Fibroblast of mammary gland (primary cell): ENCODE data around the gene PCP4.

ENCODE experiments used
- DNase-seq: peaks from one replicate; pipeline ENCODE4 v3.0.0-alpha.2; 2010; ENCODE audit warnings: low read depth
- H3K4me3 ChIP-seq: 2 replicates; pipeline ENCODE4 v1.5.1; 2011; ENCODE audit warnings: low read depth, mild to moderate bottlenecking, low read length, moderate library complexity; ENCODE audit not compliant: control insufficient read depth
- TF ChIP-seq, protein P1 (sequence below): conservative IDR thresholded peaks from 2 replicates; pipeline ENCODE4 v1.5.1; 2011; ENCODE audit warnings: low read depth, low read length, inconsistent platforms; ENCODE audit not compliant: control insufficient read depth, insufficient read depth

Gene PCP4

DNA sequence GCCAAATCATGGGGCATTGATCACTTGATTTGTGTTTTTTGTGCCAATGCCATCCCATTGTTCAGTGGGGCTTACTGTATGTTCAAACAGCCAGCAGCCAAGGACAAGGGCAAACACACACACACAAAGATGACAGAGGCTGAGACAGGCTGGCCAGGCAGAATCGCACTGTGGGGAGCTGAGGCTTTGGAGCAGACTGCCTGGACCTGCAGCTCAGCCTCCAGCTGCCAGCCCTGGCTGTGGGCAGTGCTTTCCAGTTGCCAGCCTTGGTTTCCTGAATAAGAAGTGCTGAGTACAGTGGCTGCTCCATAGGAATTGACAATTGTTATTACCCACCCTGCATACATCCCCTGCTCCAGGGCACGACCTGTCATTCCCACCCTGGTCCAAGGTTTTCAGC is 16.9 kb upstream of the PCP4 start:
- DNase-seq: no peak
- no peak overlapping the region for H3K4me3 ChIP-seq
- TF ChIP-seq, protein P1, sequence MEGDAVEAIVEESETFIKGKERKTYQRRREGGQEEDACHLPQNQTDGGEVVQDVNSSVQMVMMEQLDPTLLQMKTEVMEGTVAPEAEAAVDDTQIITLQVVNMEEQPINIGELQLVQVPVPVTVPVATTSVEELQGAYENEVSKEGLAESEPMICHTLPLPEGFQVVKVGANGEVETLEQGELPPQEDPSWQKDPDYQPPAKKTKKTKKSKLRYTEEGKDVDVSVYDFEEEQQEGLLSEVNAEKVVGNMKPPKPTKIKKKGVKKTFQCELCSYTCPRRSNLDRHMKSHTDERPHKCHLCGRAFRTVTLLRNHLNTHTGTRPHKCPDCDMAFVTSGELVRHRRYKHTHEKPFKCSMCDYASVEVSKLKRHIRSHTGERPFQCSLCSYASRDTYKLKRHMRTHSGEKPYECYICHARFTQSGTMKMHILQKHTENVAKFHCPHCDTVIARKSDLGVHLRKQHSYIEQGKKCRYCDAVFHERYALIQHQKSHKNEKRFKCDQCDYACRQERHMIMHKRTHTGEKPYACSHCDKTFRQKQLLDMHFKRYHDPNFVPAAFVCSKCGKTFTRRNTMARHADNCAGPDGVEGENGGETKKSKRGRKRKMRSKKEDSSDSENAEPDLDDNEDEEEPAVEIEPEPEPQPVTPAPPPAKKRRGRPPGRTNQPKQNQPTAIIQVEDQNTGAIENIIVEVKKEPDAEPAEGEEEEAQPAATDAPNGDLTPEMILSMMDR: no peak

DNA sequence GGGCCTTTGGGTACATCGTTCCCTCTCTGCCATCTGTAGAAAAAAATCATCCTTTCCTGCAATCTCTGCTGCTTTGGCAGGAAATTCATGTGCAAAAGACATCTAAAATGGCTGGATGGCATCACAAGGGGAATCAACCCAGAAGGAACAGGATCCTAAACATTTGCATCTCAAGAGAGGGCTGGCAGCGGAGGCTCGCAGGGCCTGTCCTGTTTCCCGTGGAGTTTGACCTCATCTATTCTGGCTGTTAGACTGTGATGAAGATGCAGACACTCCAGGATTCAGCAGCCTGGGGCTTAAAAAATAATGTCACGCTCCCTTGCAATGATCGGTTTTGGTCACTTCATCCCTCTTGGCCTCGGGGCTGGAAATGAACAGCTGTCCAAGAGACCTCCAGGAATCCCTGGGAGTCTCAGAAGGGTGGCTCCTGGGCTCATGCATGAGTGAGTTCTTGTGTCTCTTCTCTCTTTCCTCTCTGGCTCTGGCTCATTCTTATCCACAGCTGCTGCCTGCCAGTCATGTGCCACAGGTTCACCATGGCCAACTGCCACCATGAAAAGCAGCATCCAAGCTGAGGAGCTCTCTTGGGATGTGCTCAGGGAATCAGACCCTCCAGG is 16.1 kb upstream of the PCP4 start:
- DNase-seq: no peak
- no peak overlapping the region for H3K4me3 ChIP-seq
- TF ChIP-seq, protein P1: no peak

- DNase-seq: no peak
- TF ChIP-seq, protein P1: no peak
- no peak overlapping the region for H3K4me3 ChIP-seq
Measured at GRCh38 chr21:39852021-39852721, 15.1 kb upstream of the PCP4 start.

- H3K4me3 ChIP-seq: no peak overlapping the region
- TF ChIP-seq, protein P1: no peak
Measured at GRCh38 chr21:39852726-39853500, 14.3 kb upstream of the PCP4 start.

GRCh38 chr21:39854572-39854971 is 12.7 kb upstream of the PCP4 start:
- no peak for DNase-seq
- TF ChIP-seq, protein P1: no peak
- no peak overlapping the region for H3K4me3 ChIP-seq

More at GRCh38 chr21:39852726-39853500, 14.3 kb upstream of the PCP4 start:
- DNase-seq: no peak

DNA sequence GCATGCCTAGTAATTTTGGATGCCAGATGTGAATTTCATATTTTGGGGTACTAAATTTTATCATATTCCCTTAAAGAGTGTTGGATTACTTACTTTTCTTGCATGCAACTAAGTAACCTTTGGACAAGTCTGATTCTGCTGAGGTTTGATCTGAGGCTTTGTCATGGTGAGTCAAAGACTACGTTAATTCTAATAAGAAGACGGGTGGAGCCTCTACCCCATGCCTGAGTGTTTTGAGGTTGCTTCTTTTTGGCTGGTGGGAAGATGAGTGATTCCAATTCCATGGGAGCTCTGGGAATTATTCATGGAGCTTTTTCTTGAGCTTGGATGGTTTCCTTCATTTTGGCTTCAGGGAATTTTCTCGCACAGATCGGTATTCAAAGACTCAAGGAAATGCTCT is 11.6 kb upstream of the PCP4 start:
- H3K4me3 ChIP-seq: no peak overlapping the region
- DNase-seq: no peak
- TF ChIP-seq, protein P1: no peak
